CD4-positive, alpha-beta T cell treated with Interferon gamma for 1 hour (primary cell): ENCODE results near the gene PTPRQ.
"Not testable (repeated sequence)": the region's sequence is repeated elsewhere in the genome, so short reads cannot be mapped to it uniquely, and the experiment has no call there.

ENCODE experiments used
- DNase-seq: peaks from one replicate; pipeline ENCODE4 v3.0.0-alpha.2; 2020

Gene PTPRQ, protein sequence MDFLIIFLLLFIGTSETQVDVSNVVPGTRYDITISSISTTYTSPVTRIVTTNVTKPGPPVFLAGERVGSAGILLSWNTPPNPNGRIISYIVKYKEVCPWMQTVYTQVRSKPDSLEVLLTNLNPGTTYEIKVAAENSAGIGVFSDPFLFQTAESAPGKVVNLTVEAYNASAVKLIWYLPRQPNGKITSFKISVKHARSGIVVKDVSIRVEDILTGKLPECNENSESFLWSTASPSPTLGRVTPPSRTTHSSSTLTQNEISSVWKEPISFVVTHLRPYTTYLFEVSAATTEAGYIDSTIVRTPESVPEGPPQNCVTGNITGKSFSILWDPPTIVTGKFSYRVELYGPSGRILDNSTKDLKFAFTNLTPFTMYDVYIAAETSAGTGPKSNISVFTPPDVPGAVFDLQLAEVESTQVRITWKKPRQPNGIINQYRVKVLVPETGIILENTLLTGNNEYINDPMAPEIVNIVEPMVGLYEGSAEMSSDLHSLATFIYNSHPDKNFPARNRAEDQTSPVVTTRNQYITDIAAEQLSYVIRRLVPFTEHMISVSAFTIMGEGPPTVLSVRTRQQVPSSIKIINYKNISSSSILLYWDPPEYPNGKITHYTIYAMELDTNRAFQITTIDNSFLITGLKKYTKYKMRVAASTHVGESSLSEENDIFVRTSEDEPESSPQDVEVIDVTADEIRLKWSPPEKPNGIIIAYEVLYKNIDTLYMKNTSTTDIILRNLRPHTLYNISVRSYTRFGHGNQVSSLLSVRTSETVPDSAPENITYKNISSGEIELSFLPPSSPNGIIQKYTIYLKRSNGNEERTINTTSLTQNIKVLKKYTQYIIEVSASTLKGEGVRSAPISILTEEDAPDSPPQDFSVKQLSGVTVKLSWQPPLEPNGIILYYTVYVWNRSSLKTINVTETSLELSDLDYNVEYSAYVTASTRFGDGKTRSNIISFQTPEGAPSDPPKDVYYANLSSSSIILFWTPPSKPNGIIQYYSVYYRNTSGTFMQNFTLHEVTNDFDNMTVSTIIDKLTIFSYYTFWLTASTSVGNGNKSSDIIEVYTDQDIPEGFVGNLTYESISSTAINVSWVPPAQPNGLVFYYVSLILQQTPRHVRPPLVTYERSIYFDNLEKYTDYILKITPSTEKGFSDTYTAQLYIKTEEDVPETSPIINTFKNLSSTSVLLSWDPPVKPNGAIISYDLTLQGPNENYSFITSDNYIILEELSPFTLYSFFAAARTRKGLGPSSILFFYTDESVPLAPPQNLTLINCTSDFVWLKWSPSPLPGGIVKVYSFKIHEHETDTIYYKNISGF (N-terminal part only)

DNA sequence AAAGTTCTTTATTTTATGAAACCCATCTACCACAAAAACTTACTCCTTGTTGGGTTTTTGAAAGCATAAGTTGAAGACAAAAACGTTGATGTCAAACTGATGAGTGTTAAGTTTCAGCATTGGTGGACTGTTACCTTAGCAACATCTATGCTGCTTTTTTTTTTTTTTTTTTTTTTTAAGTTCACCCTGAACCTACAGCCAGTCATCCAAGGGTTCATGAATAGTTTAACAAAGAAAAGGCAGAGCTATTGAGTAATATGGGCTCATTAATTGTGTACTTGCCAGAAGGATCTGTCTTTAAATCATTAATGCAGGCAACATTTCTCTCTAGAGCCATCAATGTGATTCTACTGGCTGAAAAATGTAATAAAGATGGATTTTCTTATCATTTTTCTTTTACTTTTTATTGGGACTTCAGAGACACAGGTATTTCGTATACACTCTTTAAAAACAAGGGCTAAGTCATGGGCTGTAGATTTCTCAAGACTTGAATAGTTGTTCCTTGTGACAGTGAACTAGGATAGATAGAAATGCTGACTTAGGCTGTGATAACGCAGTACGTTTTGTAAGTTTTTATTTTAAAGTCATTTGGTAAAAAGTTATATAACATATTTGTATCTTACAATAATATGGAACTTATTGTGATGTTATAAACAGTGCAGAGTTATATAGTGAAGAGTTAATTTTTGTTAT is at the start of gene PTPRQ:
Gene PTPRQ (plus strand): TSS at position 262 of the 693 bp plus-strand sequence. CDS start 111 bp downstream, at position 373.
- no peak for DNase-seq

DNA sequence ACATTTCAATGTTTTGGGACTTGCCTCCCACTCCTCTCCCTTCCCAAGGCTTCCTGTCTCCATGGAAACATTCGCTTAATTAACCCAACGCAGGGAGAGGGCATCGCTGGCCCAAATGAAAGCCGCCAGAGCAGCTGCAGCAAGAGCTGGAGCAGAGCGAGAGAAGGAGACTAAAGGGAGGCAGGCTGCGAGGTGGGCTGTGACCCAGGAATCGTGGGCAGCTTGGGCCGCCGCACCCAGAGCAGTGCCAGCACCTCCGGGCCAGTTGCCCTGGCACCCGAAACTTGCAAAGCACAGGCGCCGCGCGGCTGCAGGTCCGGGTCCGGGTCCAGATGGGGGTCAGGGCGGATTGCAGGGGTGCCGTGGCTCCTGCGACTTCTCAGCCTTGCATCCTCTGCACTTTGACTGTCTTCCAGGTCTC is 43.5 kb upstream of the PTPRQ start:
- DNase-seq, result no peak

DNA sequence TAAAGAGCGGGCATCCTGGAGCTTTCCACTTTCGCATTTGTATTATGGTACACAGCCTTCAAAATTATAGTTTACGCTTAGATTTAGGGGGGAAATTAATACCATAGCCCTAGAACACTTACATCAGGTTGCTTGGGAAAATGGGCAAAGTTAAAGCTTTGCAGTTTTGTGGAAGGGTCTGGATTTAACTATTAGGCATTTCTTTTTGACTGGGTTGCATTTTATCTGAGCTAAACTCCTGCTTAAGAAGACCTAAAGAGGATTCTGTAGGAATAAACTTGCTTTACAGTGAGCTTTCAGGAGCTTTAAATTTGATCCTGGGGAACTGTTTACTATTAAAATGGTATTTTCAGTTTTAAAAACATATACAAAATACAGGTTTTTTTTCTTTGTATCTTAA is 42.8 kb upstream of the PTPRQ start:
- DNase-seq, result no peak

DNA sequence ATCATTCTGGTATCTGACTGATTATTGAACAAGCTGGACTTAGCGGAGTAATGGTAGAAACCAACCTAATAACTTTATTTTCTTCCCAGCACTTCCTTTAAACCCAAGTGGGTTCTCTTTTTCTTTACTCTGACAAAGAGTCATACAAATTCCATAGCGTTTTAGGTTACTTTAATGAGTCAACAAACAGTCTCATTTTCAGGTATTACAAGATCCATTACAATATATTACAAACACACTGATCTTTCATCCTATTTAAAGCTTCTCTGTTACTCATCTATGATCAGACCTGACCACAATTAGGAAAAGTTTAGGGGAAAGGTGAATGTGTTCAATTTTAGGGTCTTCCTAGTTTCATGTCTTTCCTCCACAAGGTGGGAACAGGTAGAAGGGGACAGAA is 39.4 kb upstream of the PTPRQ start:
- no peak for DNase-seq

DNA sequence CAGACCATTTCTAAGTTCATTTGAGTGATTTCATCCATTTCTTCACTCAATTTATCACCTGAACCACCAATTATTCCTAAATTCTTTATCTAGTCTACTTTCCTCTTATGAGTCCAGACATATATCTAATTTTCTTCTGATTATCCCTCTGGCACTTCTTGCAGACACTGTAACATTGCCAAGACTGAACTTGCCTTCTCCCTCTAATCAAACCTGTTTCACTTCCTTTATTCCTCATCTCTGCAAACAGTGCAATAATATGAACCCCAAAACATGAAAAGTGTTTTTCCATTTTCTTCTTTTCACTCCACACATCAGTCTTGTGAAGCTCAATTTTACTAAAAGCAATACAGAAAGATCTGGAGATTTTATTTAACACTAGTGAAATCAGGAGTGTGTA is 37.8 kb upstream of the PTPRQ start:
- DNase-seq, result no peak

DNA sequence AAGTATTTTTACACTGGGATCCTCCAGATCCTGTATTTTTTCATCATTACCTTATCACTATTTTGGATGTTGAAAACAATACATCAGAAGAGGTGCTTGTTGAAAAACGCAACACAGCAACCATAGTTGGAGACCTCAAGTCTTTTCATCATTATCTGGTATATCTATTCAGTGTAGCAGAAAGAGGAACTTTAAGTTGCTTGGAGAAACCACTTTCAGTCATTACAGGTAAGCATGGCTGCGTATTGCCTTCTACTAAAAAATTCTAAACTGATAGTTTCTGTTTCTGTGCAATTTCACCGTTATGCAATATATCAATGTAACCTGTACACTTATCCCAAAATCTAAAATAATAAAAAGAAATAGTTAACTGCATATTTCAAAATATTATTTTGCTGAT is 32.2 kb upstream of the PTPRQ start:
- DNase-seq, result no peak

DNA sequence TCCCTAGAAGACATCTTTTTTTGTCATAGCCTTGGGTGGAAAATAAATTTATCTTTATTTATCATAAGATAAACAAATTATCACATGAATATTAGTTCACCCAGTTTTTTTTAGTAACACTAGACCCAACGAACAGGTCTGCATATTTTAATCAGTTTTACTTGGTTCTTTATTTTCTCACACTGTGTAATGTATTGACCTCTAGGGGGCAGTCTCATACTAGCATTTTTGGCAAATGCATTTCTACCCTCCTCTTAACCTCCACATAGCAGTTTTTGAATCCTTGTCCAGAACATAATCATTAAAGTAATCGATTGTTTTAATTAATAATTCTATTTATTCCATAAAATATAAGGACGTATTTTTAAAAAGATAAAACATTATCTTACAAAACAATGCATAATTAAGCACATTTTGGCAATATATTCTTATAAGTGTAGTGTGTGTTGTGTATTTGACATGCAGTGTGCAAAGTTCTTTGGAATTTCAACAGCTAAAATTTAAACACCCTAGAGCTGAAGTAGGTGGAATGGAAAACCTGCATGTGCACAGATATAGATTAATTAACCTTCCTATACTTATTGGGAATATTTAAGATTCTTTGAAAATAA is 31.6 kb upstream of the PTPRQ start:
- no peak for DNase-seq

DNA sequence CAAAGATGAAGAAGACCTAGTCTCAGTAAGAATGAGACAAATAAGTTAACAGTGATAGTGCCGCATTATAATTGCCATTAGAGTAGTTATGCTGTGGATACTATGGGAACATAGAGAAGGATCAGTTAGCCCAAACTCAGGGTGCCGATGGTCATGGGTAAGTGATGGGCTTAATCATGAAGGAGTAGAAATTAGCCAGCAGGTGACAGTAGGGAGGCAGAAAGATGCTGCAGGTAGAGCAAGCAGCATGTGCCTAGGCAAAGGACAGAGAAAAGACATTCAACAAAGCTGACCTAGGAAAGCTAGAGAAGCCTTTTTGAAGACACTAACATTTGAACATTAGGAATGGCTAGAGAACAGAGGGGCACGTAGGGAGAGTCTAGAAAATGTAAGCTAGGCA is 30.6 kb upstream of the PTPRQ start:
- no peak for DNase-seq

DNA sequence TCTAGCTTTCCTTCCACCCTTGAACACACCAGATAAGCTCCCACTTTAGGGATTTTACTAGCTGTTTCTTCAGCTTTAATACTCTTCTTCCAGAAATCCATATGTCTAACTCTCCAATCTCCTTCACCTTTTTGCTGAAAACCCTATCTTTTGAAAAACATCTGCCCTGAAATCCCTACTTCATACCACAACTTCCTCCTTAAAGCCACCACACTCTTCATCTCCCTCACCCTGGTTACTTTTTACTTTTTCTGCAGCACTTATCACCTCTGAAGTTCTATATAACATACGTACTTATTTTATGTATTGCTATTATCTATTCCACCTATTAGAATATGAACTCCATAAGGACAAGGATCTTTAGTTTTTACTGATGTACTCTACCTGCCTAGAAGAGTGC is 28.6 kb upstream of the PTPRQ start:
- no peak for DNase-seq

DNA sequence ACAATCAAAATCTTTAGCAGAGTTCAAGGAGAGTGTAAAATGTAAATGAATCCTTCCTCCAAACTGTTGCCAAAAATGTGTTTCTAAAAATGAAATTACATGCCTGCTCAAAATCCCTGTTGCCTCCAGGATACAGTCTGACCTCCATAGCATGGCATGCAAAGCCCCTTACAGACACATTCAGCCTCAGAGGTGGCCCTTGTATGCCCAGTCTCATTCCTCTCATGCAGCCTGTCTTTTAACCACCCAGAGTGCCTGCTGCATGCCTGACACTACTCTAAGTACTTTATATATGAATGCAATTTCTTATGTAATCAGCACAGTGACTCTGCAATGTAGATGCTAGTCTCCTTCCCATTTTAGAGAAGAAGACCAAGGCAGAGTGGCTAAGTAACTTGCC is 24.4 kb upstream of the PTPRQ start:
- DNase-seq, result no peak

DNA sequence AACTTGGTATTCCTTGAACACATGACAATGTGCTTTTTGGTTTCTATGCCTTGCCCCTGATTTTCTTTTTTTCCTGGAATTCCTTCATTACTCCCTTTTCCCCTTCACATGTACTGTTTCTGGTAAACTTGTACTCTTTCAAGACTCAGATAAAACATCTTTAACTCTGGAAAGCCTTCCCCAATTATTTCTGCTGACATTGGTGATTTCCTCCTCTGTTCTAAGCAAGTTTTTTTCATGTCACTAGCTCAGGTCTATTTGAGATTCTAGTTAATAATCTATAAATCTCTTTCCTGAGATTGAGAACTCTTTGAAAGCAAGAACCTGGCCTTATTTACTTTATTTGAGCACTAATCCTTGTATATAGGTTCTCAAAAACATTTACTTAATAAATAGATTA is 24.0 kb upstream of the PTPRQ start:
- no peak for DNase-seq

DNA sequence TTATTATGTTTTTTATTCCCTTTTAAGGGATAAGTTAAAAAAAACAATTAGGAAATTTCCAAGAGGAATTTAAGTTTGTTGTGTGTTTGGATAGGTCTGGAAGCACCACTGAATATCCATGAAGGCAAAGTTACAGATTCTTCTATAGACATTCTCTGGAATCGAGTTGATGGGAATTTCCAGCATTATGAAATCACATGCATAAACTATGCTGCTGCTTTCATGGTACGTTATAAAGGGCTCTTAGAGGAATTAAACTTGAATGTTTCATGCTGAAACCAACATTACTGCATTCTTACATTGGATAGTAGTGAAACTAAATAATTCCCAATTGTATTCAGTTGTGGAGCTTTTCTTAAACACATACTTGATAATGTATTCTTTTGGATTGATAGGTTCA is 21.5 kb upstream of the PTPRQ start:
- DNase-seq, result no peak

DNA sequence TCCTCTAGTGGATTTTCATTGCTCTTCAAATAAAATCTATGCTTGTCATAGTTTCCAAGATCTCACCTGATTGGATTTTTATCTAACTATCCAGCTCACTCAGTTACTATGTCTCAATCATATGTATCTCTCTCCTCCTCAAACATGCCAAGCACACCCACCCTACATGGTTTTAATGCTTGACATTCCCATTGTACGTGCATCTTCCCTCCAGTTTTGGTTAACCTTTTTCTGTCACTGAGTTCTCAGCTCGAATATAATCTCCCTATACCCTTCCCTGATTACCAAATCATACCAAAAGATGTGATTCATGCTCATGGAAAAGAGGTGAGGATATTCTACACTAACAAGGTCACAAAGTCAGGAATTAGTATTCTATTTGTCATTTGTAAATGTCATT is 12.0 kb upstream of the PTPRQ start:
- no peak for DNase-seq

DNA sequence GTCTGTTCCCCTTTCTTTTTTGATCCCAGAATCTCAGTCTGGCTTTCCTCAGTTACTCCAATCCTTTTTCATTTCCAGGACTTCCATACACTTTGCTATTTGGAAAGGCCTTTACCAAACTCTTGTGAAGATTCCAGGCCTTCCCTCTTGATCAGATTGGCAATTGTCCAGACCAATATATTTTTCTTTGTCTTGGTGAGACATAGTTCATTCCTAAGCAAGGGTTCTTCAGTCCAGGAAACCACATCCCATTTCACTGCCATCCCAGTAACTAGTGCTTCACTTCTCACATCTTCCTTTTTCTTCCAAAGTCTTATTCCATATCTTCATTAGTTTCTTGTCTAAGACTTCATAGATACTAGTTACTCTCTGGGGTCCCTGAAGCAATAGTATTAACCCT is 2.1 kb upstream of the PTPRQ start:
- DNase-seq, result no peak

DNA sequence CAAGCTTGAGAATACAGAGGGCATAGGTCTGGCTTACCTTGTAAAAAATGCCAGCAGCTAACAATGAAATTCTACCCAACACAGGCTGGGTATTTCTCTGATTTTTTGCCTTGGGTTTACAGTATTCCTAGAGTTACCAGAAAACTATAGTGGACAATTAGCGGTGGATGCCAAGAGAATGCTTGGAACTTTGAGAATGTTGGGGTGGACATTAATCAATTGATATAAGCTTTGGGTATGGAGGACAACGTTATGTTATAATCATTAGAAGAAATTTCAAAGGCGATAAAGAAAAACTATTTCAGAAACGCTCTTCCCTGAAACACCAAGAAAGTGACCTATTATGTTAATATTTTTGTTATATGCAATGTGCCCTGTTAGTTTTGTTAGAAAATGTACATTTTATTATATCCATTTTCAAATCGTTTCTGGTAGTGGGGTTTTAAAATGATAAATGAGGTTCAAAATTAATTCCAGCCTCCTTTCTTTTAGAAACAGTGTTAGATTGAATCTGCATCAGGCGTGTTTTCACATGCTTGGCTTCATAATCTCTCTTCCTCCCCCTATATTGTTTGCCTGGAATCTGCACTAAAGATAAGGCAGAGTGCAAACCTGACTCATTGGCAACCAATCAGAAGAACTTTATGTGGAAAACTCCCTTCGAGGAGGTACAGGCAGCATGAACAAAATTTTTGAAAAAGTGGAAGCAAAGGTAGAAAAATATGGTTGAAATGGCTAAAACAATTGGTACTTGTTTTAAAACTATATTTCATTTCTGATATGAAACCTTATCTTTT is 1.4 kb upstream of the PTPRQ start:
- no peak for DNase-seq

DNA sequence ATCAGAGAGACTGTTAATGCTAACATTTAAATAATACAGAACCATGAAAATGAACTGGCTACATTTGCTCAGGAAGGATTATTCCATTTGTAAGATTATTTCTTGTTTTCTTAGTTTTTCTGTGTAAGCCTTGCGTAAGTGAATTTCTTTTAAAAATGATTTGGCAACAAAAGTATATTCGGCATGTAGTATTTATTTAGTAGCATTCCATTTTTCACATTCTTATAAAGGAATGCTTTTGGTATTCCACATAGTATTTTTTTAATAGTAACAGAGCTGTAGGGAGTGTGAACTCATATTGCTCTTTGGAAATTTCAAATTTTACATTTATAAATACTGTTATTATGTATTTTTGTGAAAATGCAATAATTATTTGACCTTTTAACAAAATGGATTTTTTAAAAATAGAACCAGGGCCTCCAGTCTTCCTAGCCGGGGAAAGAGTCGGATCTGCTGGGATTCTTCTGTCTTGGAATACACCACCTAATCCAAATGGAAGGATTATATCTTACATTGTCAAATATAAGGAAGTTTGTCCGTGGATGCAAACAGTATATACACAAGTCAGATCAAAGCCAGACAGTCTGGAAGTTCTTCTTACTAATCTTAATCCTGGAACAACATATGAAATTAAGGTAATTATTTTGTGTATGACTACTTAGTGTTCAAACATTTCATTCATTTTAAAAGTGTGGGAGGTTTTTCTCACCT is 1.2 kb downstream of the PTPRQ start:
- no peak for DNase-seq

DNA sequence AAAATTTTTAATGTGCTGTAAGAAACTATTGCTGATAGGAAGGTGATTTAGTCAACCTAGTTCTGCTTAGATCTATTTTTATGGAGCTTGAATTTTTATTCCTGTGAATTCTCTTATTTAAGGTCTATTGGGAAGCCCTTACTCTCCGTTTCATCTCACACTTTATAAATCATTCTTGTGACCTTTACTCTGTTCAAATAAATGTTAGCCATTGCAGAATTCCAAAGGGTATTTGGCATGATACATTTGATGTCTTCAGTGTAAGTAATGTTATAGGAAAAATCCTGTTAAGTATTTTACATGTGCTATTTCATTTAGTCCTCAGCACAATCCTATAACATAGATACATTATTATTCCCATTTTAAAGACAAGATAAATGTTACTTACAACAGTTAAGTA is 12.5 kb downstream of the PTPRQ start:
- DNase-seq, result no peak

DNA sequence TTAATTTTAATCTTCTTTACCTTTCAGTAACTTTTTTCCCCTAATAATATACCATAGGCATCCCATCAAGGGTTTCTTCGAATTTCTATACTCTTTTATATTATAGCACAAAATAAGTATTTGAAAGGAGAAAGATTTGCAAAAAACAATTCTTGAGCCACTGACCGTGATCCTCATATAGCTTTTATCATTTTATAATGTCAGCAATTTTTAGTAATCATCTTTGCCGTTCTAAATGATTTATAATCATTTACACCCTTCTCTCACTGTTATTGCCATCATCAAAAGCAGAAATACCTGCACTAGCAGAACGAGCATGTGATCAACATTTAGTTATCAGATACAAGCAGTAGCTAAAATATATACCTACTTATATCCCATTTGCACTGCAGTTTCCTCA is 16.9 kb downstream of the PTPRQ start:
- no peak for DNase-seq

DNA sequence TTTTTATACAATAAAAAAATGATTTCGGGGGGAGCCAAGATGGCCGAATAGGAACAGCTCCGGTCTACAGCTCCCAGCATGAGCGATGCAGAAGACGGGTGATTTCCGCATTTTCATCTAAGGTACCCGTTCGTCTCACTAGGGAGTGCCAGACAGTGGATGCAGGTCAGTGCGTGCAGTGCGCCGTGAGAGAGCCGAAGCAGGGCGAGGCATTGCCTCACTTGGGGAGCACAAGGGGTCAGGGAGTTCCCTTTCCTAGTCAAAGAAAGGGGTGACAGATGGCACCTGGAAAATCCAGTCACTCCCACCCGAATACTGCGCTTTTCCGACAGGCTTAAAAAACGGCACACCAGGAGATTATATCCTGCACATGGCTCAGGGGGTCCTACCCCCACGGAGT is 17.8 kb downstream of the PTPRQ start:
- not testable (repeated sequence) for DNase-seq

DNA sequence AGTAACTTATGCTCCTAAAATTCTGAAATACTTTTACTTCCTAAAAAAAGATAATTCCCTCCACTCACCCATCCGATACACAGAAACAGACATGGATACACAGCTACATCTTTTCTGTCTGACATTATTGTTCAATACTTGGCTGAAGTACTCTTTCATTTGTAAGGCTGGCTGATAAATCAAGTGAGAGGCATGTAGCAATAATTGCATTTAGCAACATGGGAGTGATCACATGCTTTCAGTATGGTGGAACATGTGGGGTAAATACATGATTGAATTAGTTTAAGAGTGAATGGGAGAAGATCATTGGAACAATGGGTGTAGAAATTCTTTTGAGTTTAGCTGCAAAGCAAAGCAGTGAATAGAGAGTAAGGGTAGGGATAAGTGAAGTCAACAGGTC is 25.6 kb downstream of the PTPRQ start:
- no peak for DNase-seq

DNA sequence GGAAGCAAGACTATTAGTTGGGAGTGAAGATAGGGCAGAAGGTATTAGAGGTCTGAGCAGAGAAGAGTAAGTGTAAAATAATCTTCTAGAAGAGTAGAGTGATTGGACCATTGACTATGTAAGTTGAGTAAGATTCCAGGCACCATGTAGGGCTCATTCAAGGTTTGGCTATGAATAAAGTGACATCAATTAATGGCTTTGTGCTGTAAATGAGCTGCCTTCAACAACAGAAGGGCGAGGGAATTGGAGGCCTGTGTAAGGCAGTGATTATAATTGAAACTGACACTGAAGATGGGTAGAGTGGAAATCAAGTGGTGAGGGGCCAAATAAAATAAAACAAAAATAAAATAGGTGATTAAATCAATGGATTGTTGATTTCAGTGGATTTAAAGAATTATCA is 26.4 kb downstream of the PTPRQ start:
- DNase-seq, result no peak
